ENCODE measurements around the gene ANKRD22.

GRCh38 chr10:88861036-88861435, 9.4 kb upstream of the ANKRD22 start:
- TF ChIP-seq RFX5 (IDR thresholded peaks at IDR 0.05; ENCODE audit: low read depth, low read length) (no peak), CTCF (IDR thresholded peaks at IDR 0.05 in 2 of 3, conservative IDR thresholded peaks at IDR 0.05 in 1 of 3; ENCODE audit: control insufficient read depth in 2 of 3, extremely low read depth in 1 of 3, insufficient read depth in 1 of 3, low read depth in 3 of 3, low read length in 3 of 3) (no peak), E2F4 (IDR thresholded peaks at IDR 0.05; ENCODE audit: low read depth, low read length) (no peak), HDAC2 (IDR thresholded peaks at IDR 0.05) (no peak), CHD1 (IDR thresholded peaks at IDR 0.05; ENCODE audit: low read depth, low read length) (no peak), YBX1 (IDR thresholded peaks at IDR 0.05) (no peak), REST (IDR thresholded peaks at IDR 0.05; ENCODE audit: low read depth, low read length) (no peak), BRCA1 (IDR thresholded peaks at IDR 0.05; ENCODE audit: low read depth, low read length) (no peak), TCF12 (IDR thresholded peaks at IDR 0.05; ENCODE audit: low read depth, low read length) (no peak), MTA3 (IDR thresholded peaks at IDR 0.05; ENCODE audit: borderline replicate concordance, low read length) (no peak), GABPA (IDR thresholded peaks at IDR 0.05; ENCODE audit: low read depth) (no peak), CHD2 (IDR thresholded peaks at IDR 0.05; ENCODE audit: borderline replicate concordance, low read depth, low read length) (no peak), EZH2 (IDR thresholded peaks at IDR 0.05; ENCODE audit: borderline replicate concordance, control insufficient read depth, low read depth, low read length) (no peak), SMC3 (IDR thresholded peaks at IDR 0.05; ENCODE audit: borderline replicate concordance, low read length) (no peak)

All from GM12878 (cell line).